ENCODE measurements around the gene PRSS27.
A peak's percentile ranks its signal among the peaks of the same experiment; 100 is the strongest.
"Not testable (repeated sequence)": the region's sequence is repeated elsewhere in the genome, so short reads cannot be mapped to it uniquely, and the experiment has no call there.

Gene PRSS27

DNA sequence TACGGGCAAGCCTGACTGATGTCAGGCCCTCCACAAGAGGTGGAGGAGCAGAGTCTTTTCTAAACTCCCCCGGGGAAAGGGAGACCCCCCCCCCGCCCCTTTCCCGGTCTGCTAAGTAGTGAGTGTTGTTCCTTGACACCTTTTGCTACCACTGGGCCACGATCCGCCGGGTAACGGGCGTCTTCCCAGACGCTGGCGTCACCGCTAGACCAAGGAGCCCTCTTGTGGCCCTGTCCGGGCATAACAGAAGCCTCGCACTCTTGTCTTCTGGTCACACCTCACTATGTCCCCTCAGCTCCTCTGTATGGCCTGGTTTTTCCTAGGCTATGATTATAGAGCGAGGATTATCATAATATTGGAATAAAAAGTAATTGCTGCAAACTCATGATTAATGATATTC, 50.0 kb downstream of the PRSS27 start:
- DNase-seq = not testable (repeated sequence)

DNA sequence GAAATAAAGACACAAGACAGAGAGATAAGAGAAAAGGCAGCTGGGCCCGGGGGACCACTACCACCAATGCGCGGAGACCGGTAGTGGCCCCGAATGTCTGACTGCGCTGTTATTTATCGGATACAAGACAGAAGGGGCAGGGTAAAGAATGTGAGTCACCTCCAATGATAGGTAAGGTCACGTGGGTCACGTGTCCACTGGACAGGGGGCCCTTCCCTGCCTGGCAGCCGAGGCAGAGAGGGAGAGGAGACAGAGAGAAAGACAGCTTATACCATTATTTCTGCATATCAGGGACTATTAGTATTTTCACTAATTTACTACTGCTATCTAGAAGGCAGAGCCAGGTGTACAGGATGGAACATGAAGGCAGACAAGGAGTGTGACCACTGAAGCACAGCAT, 50.4 kb downstream of the PRSS27 start:
- DNase-seq = not testable (repeated sequence)

DNA sequence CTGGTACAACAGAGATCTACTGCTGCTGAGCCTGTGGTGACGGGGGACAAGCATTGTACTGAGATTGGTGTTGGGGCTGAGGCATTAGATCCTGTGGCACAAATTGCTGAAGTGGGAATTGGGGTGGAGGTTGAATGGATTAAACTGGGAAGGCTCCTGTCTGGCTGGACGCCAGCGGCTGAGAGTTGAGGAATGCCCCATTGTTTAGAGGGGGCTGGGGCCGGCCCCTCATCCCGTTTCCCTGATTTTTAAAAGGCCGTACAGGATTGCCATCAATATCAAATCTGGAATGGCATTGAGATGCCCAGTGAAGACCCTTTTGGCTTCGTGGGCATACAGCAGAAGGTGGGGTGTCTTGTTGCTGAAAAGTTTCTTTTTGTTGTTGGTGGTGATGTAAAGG, 53.4 kb downstream of the PRSS27 start:
- not testable (repeated sequence) for DNase-seq

DNA sequence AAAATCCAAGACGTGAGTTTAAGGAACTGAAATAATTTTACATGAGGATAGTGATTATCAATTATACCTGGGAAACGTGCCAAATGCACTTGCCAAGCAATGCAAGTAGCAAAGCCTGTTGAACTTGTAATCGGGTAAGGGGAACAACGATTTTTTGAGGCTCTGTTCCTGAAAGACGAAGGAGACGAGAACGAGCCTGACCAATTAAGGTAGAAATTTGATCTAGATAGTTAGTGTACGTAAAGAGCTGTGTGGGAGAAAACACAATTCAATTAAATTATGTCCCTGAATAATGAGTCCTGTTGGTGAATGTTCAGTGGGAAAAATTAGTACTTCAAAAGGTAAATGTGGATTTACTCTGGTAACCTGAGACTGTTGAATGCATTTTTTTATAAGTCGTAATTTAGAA, 55.4 kb downstream of the PRSS27 start:
- peak; percentile 75 for DNase-seq

DNA sequence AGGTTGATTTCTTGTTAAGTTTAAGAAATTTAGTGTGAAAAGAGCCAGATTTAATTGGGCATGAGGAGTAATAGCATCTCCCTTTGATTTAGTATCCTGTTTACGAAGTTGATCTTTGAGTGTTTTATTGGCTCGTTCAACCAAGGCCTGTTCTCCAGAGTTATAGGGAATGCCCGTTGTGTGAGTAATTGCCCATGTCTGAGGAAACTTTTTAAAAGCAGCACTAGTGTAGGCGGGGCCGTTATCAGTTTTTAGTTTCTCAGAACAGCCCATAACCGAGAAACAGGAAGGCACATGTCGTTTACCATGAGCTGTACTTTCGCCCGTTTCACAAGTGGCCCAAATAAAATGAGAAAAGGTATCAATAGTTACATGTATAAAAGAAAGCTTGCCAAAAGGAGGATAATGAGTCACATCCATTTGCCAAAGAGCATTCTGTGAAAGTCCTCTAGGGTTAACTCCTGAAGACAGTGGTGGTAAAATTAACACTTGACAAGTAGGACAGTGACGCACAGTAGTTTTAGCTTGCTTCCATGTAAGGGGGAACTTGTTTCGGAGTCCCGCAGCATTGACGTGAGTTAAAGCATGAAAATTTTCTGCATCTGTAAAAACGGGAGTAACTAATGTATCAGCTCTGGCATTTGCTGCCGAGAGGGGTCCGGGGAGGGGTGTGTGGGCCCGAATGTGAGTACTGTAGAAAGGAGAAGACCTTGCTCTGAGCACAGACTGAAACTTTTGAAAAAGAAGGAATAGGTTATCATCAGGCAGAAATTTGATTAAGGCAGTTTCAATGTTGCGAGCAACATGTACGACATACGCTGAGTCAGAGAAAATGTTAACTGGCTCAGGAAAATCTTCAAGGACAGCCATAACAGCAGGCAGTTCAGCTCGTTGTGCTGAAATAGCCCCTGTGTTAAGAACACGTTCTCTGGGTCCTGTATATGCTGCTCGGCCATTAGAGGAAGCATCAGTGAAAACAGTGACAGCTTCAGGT, 56.2 kb downstream of the PRSS27 start:
- DNase-seq = no peak
